ENCODE data around the gene CCDC85A. TPM values are rescaled to one million over a fixed set of nuclear protein-coding genes. Genes with fewer than 3 reads are reported as not detected.

Gene CCDC85A
- total RNA-seq, 5 donors from 2014 or later (not counting 1 experiment from before 2014, with no cell fraction given) = not detected

DNA sequence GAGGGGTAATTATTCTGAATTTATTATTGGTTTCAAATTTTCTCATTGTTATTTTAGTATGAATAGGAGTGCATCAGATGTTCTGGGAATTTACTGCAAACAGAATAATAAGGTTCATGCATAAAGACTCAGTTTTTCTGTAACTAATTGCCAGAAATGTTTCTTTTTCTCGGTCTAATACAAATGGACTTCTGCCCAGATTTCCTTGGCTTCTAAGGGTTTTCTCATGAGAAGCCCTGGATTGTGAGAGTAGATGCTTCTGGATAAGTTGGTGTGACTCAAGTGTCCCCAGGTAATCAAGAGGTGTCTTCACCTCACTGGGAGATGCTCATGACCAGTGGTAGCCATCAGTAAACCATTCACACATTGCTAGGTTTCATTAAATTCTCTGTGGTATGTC, 78.5 kb downstream of the CCDC85A start:
- H3K27me3 Mint-ChIP-seq = no peaks in the 10 kb centered on the region
- CTCF ChIA-PET = no interaction called here

DNA sequence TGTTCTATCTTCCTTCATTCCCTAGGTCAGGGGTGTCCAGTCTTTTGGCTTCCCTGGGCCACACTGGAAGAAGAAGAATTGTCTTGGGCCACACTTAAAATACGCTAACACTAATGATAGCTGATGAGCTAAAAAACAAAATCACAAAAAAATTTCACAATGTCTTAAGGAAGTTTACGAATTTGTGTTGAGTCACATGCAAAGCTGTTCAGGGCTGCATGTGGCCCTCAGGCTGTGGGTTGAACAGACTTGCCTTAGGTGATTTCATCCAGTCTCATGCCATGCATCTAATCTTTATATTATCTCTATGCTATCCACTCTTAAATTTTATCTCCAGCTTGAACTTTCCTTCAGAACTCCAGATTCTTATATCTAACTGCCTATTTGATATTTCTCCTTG, 80.1 kb downstream of the CCDC85A start:
- Mint-ChIP-seq H3K4me3 (no peak overlapping the region), H3K4me1 (no peaks in the 10 kb centered on the region), H3K9me3 (peaks cover 0 to 7% (median 4%) of the 10 kb centered on the region in 3 donors), H3K27me3 (no peaks in the 10 kb centered on the region), H3K27ac (no peak overlapping the region), H3K36me3 (no peaks in the 10 kb centered on the region)
- ATAC-seq (replicated peaks in 1 of 4) (no peak), DNase-seq (no peak)
- ChIA-PET CTCF (no interaction called here), POLR2A (no interaction called here)
- Histone ChIP-seq H3K4me3 (ENCODE audit: control insufficient read depth in 1 of 2, extremely low read depth in 1 of 2, low read length in 1 of 2) (no peak overlapping the region), H3K27me3 (replicated peaks in 1 of 2; ENCODE audit: control insufficient read depth in 2 of 2, extremely low read depth in 1 of 2, insufficient read depth in 2 of 2, low read length in 1 of 2) (no peaks in the 10 kb centered on the region), H3K9me3 (no peaks in the 10 kb centered on the region), H3K36me3 (ENCODE audit: control insufficient read depth in 2 of 2, extremely low read depth in 1 of 2, insufficient read depth in 1 of 2, low read length in 1 of 2) (no peaks in the 10 kb centered on the region), H3K4me1 (ENCODE audit: control insufficient read depth in 1 of 2, extremely low read depth in 1 of 2, insufficient read depth in 2 of 2, low read length in 2 of 2) (no peaks in the 10 kb centered on the region), H3K27ac (ENCODE audit: low read length) (no peak overlapping the region)
- 60% methylated on average over 1 of the region's 2 CpGs for WGBS (ENCODE audit: insufficient coverage)

More for the DNA sequence above, 78.5 kb downstream of the CCDC85A start:
- ATAC-seq (replicated peaks in 1 of 4) (no peak), DNase-seq (no peak)
- no peaks in the 10 kb centered on the region for H3K9me3 ChIP-seq
- WGBS (ENCODE audit: insufficient coverage) = 78% methylated on average over 1 of the region's 1 CpG
- no peak overlapping the region for H3K27ac ChIP-seq (ENCODE audit: low read length)
- Mint-ChIP-seq H3K4me1 (no peaks in the 10 kb centered on the region), H3K27ac (no peak overlapping the region), H3K36me3 (no peaks in the 10 kb centered on the region), H3K4me3 (no peak overlapping the region), H3K9me3 (peaks cover 0 to 7% (median 4%) of the 10 kb centered on the region in 3 donors)
- H3K36me3 ChIP-seq (ENCODE audit: control insufficient read depth in 2 of 2, extremely low read depth in 1 of 2, insufficient read depth in 1 of 2, low read length in 1 of 2) = no peaks in the 10 kb centered on the region
- no peak overlapping the region for H3K4me3 ChIP-seq (ENCODE audit: control insufficient read depth in 1 of 2, extremely low read depth in 1 of 2, low read length in 1 of 2)
- H3K27me3 ChIP-seq (replicated peaks in 1 of 2; ENCODE audit: control insufficient read depth in 2 of 2, extremely low read depth in 1 of 2, insufficient read depth in 2 of 2, low read length in 1 of 2) = no peaks in the 10 kb centered on the region
- POLR2A ChIA-PET = no interaction called here
- no peaks in the 10 kb centered on the region for H3K4me1 ChIP-seq (ENCODE audit: control insufficient read depth in 1 of 2, extremely low read depth in 1 of 2, insufficient read depth in 2 of 2, low read length in 2 of 2)

DNA sequence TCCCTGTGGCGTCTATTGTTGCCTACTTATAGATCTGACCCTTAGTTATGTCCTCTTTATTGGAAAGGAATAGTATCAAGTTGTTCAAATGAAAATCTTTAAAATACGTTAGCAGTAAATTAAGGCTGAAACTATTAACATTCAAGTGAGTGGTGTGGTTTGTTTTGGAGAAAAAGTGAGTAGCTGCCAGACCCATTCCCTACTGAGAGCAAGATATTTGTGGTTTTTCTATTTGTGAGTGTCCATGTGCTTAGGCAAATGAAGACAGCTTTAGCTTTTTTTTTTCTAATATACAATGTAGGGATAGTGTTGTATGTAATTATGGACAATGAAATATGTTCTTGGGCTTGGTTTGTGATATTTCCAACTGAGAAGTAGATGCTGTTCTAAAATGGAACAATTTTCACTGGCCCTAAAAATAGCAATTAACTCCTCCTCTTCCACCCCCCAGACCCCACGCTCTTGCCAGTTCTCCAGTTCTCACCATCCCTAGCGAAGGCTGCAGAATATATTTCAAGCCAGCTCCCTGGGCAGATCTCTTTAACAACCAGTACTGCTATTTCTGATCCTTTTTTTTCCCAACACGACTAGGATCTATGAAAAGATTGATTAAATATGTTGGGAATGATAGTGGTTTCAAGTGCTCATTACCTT, 83.1 kb downstream of the CCDC85A start:
- Histone ChIP-seq H3K4me1 (ENCODE audit: control insufficient read depth in 1 of 2, extremely low read depth in 1 of 2, insufficient read depth in 2 of 2, low read length in 2 of 2) (no peaks in the 10 kb centered on the region), H3K9me3 (no peaks in the 10 kb centered on the region), H3K4me3 (ENCODE audit: control insufficient read depth in 1 of 2, extremely low read depth in 1 of 2, low read length in 1 of 2) (no peak overlapping the region), H3K27me3 (replicated peaks in 1 of 2; ENCODE audit: control insufficient read depth in 2 of 2, extremely low read depth in 1 of 2, insufficient read depth in 2 of 2, low read length in 1 of 2) (no peaks in the 10 kb centered on the region), H3K27ac (ENCODE audit: low read length) (no peak overlapping the region), H3K36me3 (ENCODE audit: control insufficient read depth in 2 of 2, extremely low read depth in 1 of 2, insufficient read depth in 1 of 2, low read length in 1 of 2) (no peaks in the 10 kb centered on the region)
- ChIA-PET POLR2A (no interaction called here), CTCF (no interaction called here)
- Mint-ChIP-seq H3K27me3 (no peaks in the 10 kb centered on the region), H3K27ac (no peak overlapping the region), H3K4me1 (no peaks in the 10 kb centered on the region), H3K36me3 (no peaks in the 10 kb centered on the region), H3K4me3 (no peak overlapping the region), H3K9me3 (peaks cover 0 to 10% (median 7%) of the 10 kb centered on the region in 3 donors)
- no peak for ATAC-seq (replicated peaks in 1 of 4)
- WGBS (ENCODE audit: insufficient coverage) = no CpG with 5 or more reads among the region's 5 CpGs
- no peak for DNase-seq

DNA sequence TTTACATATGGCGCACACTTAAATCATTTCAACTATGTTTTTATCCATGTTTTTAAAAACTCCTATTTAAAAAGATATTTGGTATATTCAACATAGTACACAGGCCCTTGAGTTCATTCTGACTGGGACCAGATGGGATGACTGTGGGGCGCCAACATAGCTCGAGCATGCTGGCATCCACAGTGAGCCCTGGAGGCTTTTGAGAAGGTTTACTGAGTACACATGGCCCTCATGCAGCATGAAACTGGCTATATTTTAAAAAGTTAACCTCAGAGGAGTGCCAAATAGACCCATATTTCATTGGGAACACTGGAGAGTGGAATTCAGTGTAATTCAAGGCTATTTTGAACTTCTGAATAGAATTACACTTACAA, 83.6 kb downstream of the CCDC85A start:
- H3K4me3 Mint-ChIP-seq = no peak overlapping the region
- Histone ChIP-seq H3K4me3 (ENCODE audit: control insufficient read depth in 1 of 2, extremely low read depth in 1 of 2, low read length in 1 of 2) (no peak overlapping the region), H3K4me1 (ENCODE audit: control insufficient read depth in 1 of 2, extremely low read depth in 1 of 2, insufficient read depth in 2 of 2, low read length in 2 of 2) (no peaks in the 10 kb centered on the region), H3K36me3 (ENCODE audit: control insufficient read depth in 2 of 2, extremely low read depth in 1 of 2, insufficient read depth in 1 of 2, low read length in 1 of 2) (no peaks in the 10 kb centered on the region), H3K27ac (ENCODE audit: low read length) (no peak overlapping the region), H3K9me3 (no peaks in the 10 kb centered on the region), H3K27me3 (replicated peaks in 1 of 2; ENCODE audit: control insufficient read depth in 2 of 2, extremely low read depth in 1 of 2, insufficient read depth in 2 of 2, low read length in 1 of 2) (no peaks in the 10 kb centered on the region)
- H3K4me1 Mint-ChIP-seq = no peaks in the 10 kb centered on the region
- WGBS (ENCODE audit: insufficient coverage) = no CpG with 5 or more reads among the region's 3 CpGs
- H3K27me3 Mint-ChIP-seq = no peaks in the 10 kb centered on the region
- ChIA-PET CTCF (no interaction called here), POLR2A (no interaction called here)
- H3K9me3 Mint-ChIP-seq = peaks cover 0 to 10% (median 7%) of the 10 kb centered on the region in 3 donors
- DNase-seq = no peak
- H3K36me3 Mint-ChIP-seq = no peaks in the 10 kb centered on the region
- no peak overlapping the region for H3K27ac Mint-ChIP-seq
- ATAC-seq (replicated peaks in 1 of 4) = no peak

DNA sequence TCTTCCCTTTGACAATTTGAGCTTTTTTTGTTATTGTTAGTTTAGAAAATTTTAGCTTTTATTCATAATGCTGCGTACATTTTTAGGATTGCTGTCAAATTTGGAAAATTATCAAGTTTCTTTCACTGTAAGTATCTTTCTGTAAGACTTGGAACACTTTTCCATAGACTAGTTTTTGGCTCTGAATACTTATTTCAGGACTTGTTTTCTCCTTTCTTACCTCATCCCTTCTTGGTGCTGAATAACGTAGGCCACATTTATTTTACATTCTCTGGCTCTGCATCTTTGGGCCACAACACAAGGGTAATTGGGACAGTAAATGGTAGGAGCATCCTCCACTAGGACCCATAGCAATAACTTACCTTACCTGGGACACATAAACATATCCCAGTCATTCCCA, 85.1 kb downstream of the CCDC85A start:
- no peaks in the 10 kb centered on the region for H3K27me3 Mint-ChIP-seq
- Histone ChIP-seq H3K36me3 (ENCODE audit: control insufficient read depth in 2 of 2, extremely low read depth in 1 of 2, insufficient read depth in 1 of 2, low read length in 1 of 2) (no peaks in the 10 kb centered on the region), H3K4me1 (ENCODE audit: control insufficient read depth in 1 of 2, extremely low read depth in 1 of 2, insufficient read depth in 2 of 2, low read length in 2 of 2) (no peaks in the 10 kb centered on the region), H3K27me3 (replicated peaks in 1 of 2; ENCODE audit: control insufficient read depth in 2 of 2, extremely low read depth in 1 of 2, insufficient read depth in 2 of 2, low read length in 1 of 2) (no peaks in the 10 kb centered on the region), H3K27ac (ENCODE audit: low read length) (no peak overlapping the region), H3K9me3 (no peaks in the 10 kb centered on the region), H3K4me3 (ENCODE audit: control insufficient read depth in 1 of 2, extremely low read depth in 1 of 2, low read length in 1 of 2) (no peak overlapping the region)
- WGBS (ENCODE audit: insufficient coverage) = no CpG with 5 or more reads among the region's 2 CpGs
- H3K27ac Mint-ChIP-seq = no peak overlapping the region
- POLR2A ChIA-PET = no interaction called here
- CTCF ChIA-PET = no interaction called here
- peaks cover 4 to 10% (median 7%) of the 10 kb centered on the region in 3 donors for H3K9me3 Mint-ChIP-seq
- DNase-seq (no peak), ATAC-seq (replicated peaks in 1 of 4) (no peak)
- no peaks in the 10 kb centered on the region for H3K4me1 Mint-ChIP-seq
- H3K4me3 Mint-ChIP-seq = no peak overlapping the region
- H3K36me3 Mint-ChIP-seq = no peaks in the 10 kb centered on the region

DNA sequence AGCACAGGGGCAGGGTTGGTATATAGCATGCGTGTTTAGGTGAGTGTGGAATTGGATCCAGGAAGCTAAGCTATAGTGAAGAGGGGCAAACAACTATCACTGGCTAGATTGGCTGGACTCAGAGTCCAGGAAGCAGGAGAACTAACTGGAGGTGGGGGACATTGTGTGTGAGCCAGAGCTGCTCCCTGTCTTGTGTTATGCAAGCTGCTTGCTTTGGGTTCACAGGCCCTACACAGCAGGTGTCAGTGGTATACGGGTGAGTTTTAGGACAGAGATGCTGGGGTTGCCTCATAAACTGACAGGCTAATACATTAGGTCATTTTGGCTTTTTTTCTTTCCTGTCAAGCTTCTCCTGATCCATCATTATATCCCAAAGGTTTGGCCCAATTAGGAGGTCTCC, 87.5 kb downstream of the CCDC85A start:
- H3K27me3 ChIP-seq (replicated peaks in 1 of 2; ENCODE audit: control insufficient read depth in 2 of 2, extremely low read depth in 1 of 2, insufficient read depth in 2 of 2, low read length in 1 of 2) = no peaks in the 10 kb centered on the region
- DNase-seq (no peak), ATAC-seq (replicated peaks in 1 of 4) (no peak)
- no peak overlapping the region for H3K27ac Mint-ChIP-seq
- no peaks in the 10 kb centered on the region for H3K36me3 Mint-ChIP-seq
- H3K9me3 ChIP-seq = no peaks in the 10 kb centered on the region
- H3K27me3 Mint-ChIP-seq = no peaks in the 10 kb centered on the region
- peaks cover 3 to 7% (median 4%) of the 10 kb centered on the region in 3 donors for H3K9me3 Mint-ChIP-seq
- no peak overlapping the region for H3K4me3 Mint-ChIP-seq
- ChIA-PET CTCF (interaction anchor here in 1 of 2 donors (0.6 kb wide), 1 partner anchor 1501 kb away, joined by 3 read pairs; no protein-coding TSS in a partner anchor), POLR2A (no interaction called here)
- WGBS (ENCODE audit: insufficient coverage) = 89% methylated on average over 1 of the region's 2 CpGs
- H3K4me3 ChIP-seq (ENCODE audit: control insufficient read depth in 1 of 2, extremely low read depth in 1 of 2, low read length in 1 of 2) = no peak overlapping the region
- H3K27ac ChIP-seq (ENCODE audit: low read length) = no peak overlapping the region
- H3K36me3 ChIP-seq (ENCODE audit: control insufficient read depth in 2 of 2, extremely low read depth in 1 of 2, insufficient read depth in 1 of 2, low read length in 1 of 2) = no peaks in the 10 kb centered on the region
- H3K4me1 ChIP-seq (ENCODE audit: control insufficient read depth in 1 of 2, extremely low read depth in 1 of 2, insufficient read depth in 2 of 2, low read length in 2 of 2) = no peaks in the 10 kb centered on the region
- no peaks in the 10 kb centered on the region for H3K4me1 Mint-ChIP-seq

DNA sequence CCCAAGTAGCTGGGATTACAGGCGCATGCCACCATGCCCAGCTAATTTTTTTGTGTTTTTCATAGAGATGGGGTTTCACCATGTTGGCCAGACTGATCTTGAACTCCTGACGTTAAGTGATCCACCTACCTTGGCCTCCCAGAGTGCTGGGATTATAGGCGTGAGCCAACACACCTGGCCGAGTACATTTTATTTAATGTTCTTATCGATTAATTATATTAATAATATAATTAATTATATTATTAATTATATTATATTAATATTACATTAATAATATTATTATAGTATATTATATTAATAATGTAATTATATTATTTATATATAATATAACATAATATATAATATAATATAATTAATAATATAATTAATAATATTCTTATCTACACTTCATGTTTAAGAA, 101.4 kb downstream of the CCDC85A start:
- Histone ChIP-seq H3K27me3 (replicated peaks in 1 of 2; ENCODE audit: control insufficient read depth in 2 of 2, extremely low read depth in 1 of 2, insufficient read depth in 2 of 2, low read length in 1 of 2) (no peaks in the 10 kb centered on the region), H3K36me3 (ENCODE audit: control insufficient read depth in 2 of 2, extremely low read depth in 1 of 2, insufficient read depth in 1 of 2, low read length in 1 of 2) (no peaks in the 10 kb centered on the region), H3K4me3 (ENCODE audit: control insufficient read depth in 1 of 2, extremely low read depth in 1 of 2, low read length in 1 of 2) (no peak overlapping the region), H3K9me3 (no peaks in the 10 kb centered on the region), H3K4me1 (ENCODE audit: control insufficient read depth in 1 of 2, extremely low read depth in 1 of 2, insufficient read depth in 2 of 2, low read length in 2 of 2) (no peaks in the 10 kb centered on the region), H3K27ac (ENCODE audit: low read length) (no peak overlapping the region)
- DNase-seq = no peak
- WGBS (ENCODE audit: insufficient coverage) = no CpG with 5 or more reads among the region's 5 CpGs
- Mint-ChIP-seq H3K27me3 (no peaks in the 10 kb centered on the region), H3K4me3 (no peak overlapping the region), H3K36me3 (no peaks in the 10 kb centered on the region), H3K4me1 (no peaks in the 10 kb centered on the region), H3K9me3 (peaks cover 9 to 14% (median 12%) of the 10 kb centered on the region in 3 donors), H3K27ac (no peak overlapping the region)
- ChIA-PET CTCF (no interaction called here), POLR2A (no interaction called here)
- no peak for ATAC-seq (replicated peaks in 1 of 4)
